Measurements from ENCODE around the gene CDH2. TPM values are rescaled to one million over a fixed set of nuclear protein-coding genes. Genes with fewer than 3 reads are reported as not detected.

CDH2 gene
- total RNA-seq, 1 experiment from 2014 or later, result 42.3 TPM

GRCh38 chr18:27942706-27943105 is 234.2 kb downstream of the CDH2 start:
- no peak overlapping the region for H3K27ac ChIP-seq (ENCODE audit: low read length)
- no peaks in the 10 kb centered on the region for H3K4me1 ChIP-seq (ENCODE audit: control insufficient read depth, insufficient read depth, low read length)
- ChIA-PET POLR2A (no interaction called here), CTCF (no interaction called here)
- ATAC-seq (0 out of 2 replicates have a peak, but pooled peaks have one; percentile 48), DNase-seq (ENCODE audit: low read depth, low spot score) (no peak)
- no TSS peak for BruUV-seq (replicated peaks)
- H3K36me3 ChIP-seq (ENCODE audit: control insufficient read depth, insufficient read depth, low read length), result no peaks in the 10 kb centered on the region
- intact Hi-C loops (cut with micrococcal nuclease; ENCODE audit: unreplicated experiment) (no loop called here), in situ Hi-C loops (cut with HindIII; ENCODE audit: low pct_unique_long_range_greater_than_20kb, low sequenced_read_pairs) (no loop called here)
- no peaks in the 10 kb centered on the region for H3K9me3 ChIP-seq (ENCODE audit: control insufficient read depth, insufficient read depth, low read depth, low read length)
- TF ChIP-seq SIN3A (IDR thresholded peaks at IDR 0.05; ENCODE audit: borderline replicate concordance, insufficient read depth, low read depth, low read length) (no peak), POLR2AphosphoS5 (IDR thresholded peaks at IDR 0.05; ENCODE audit: low read depth, low read length) (no peak), REST (IDR thresholded peaks at IDR 0.05; ENCODE audit: insufficient read depth in 1 of 2, low read depth in 2 of 2, low read length in 1 of 2) (no peak), TCF7L2 (IDR thresholded peaks at IDR 0.05; ENCODE audit: low read depth, low read length) (no peak), CTCF (IDR thresholded peaks at IDR 0.05) (no peak)
- no peaks in the 10 kb centered on the region for H3K27me3 ChIP-seq (ENCODE audit: control insufficient read depth, insufficient read depth, low read length)
- no peak overlapping the region for H3K4me3 ChIP-seq (ENCODE audit: low read depth in 2 of 2, low read length in 2 of 2)

- in situ Hi-C loops (cut with HindIII; ENCODE audit: low pct_unique_long_range_greater_than_20kb, low sequenced_read_pairs) (no loop called here), intact Hi-C loops (cut with micrococcal nuclease; ENCODE audit: unreplicated experiment) (no loop called here)
- BruUV-seq (replicated peaks), result no TSS peak
- DNase-seq (ENCODE audit: low read depth, low spot score) (no peak), ATAC-seq (no peak)
- Histone ChIP-seq H3K4me3 (ENCODE audit: low read depth in 2 of 2, low read length in 2 of 2) (no peak overlapping the region), H3K27me3 (ENCODE audit: control insufficient read depth, insufficient read depth, low read length) (no peaks in the 10 kb centered on the region), H3K27ac (ENCODE audit: low read length) (no peak overlapping the region), H3K4me1 (ENCODE audit: control insufficient read depth, insufficient read depth, low read length) (no peaks in the 10 kb centered on the region), H3K36me3 (ENCODE audit: control insufficient read depth, insufficient read depth, low read length) (no peaks in the 10 kb centered on the region), H3K9me3 (ENCODE audit: control insufficient read depth, insufficient read depth, low read depth, low read length) (no peaks in the 10 kb centered on the region)
- POLR2A ChIA-PET, result no interaction called here
- TF ChIP-seq POLR2AphosphoS5 (IDR thresholded peaks at IDR 0.05; ENCODE audit: low read depth, low read length) (no peak), CTCF (IDR thresholded peaks at IDR 0.05) (no peak), SIN3A (IDR thresholded peaks at IDR 0.05; ENCODE audit: borderline replicate concordance, insufficient read depth, low read depth, low read length) (no peak), REST (IDR thresholded peaks at IDR 0.05; ENCODE audit: insufficient read depth in 1 of 2, low read depth in 2 of 2, low read length in 1 of 2) (no peak), TCF7L2 (IDR thresholded peaks at IDR 0.05; ENCODE audit: low read depth, low read length) (no peak)
- CTCF ChIA-PET, result no interaction called here
Observed at GRCh38 chr18:27931535-27931934, 245.4 kb downstream of the CDH2 start.
